SH-SY5Y (cell line): ENCODE data around the gene LMNA.
A peak's percentile ranks its signal among the peaks of the same experiment; 100 is the strongest.

Source experiments
- GATA2 ChIP-seq: IDR thresholded peaks from 2 replicates; pipeline ENCODE4 v1.6.1; 2011; ENCODE audit warnings: mild to moderate bottlenecking, low read depth, low read length
- GATA3 ChIP-seq: IDR thresholded peaks from 2 replicates; pipeline ENCODE4 v1.6.1; 2011; ENCODE audit warnings: low read depth, mild to moderate bottlenecking, low read length, moderate library complexity

Gene LMNA

DNA sequence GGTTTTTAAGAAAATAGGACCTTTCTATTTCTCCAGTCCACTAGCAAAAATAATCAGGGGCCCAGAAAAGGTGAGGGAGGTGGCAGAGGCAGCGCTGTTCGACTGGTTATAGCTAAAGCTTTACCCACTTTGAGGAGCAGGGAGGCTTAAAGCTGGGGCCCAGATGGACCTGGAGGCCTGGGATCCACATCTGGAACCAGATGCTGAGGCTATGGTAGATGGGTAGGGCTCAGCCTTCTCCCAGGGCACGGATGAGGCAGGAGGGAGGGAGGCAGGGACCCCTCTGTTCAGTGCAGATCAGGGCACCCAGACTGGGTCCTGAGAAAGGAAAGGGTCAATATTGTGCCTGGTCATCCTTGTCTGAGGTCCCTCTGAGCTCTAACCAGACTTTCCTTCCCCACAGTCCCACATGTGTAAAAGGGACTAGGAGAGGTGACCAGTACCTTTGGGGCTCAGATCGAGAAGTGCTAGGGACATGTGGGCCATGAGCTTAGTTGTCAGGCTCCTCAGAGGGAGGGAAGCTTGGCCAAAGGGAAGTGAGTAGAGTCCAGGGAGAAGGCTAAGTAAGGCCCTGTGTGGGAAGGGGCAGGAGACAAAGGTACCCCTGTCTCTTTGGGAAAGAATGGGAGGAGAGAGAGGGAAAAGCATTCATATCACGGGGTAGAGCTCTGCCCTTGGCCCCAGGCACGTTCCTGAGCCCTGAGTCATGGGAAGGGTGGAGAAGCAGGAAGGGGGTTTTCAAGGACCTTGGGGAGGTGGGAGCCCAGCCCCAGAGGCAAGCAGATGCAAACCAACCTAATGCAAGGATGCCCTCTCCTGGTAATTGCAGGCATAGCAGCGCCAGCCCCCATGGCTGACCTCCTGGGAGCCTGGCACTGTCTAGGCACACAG lies 15.4 kb downstream of the LMNA start:
- TF ChIP-seq GATA2 (no peak), GATA3 (no peak)

DNA sequence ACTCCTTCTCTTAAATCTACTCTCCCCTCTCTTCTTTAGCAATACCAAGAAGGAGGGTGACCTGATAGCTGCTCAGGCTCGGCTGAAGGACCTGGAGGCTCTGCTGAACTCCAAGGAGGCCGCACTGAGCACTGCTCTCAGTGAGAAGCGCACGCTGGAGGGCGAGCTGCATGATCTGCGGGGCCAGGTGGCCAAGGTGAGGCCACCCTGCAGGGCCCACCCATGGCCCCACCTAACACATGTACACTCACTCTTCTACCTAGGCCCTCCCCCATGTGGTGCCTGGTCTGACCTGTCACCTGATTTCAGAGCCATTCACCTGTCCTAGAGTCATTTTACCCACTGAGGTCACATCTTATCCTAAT lies 16.0 kb downstream of the LMNA start:
- no peak for TF ChIP-seq GATA3
- TF ChIP-seq GATA2: no peak

DNA sequence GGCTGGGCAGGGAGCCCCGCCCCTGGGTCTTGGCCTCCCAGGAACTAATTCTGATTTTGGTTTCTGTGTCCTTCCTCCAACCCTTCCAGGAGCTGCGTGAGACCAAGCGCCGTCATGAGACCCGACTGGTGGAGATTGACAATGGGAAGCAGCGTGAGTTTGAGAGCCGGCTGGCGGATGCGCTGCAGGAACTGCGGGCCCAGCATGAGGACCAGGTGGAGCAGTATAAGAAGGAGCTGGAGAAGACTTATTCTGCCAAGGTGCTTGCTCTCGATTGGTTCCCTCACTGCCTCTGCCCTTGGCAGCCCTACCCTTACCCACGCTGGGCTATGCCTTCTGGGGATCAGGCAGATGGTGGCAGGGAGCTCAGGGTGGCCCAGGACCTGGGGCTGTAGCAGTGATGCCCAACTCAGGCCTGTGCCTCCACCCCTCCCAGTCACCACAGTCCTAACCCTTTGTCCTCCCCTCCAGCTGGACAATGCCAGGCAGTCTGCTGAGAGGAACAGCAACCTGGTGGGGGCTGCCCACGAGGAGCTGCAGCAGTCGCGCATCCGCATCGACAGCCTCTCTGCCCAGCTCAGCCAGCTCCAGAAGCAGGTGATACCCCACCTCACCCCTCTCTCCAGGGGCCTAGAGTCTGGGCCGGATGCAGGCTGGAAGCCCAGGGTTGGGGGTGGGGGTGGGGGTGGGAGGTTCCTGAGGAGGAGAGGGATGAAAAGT lies 20.4 kb downstream of the LMNA start:
- TF ChIP-seq GATA2: no peak
- TF ChIP-seq GATA3: no peak

DNA sequence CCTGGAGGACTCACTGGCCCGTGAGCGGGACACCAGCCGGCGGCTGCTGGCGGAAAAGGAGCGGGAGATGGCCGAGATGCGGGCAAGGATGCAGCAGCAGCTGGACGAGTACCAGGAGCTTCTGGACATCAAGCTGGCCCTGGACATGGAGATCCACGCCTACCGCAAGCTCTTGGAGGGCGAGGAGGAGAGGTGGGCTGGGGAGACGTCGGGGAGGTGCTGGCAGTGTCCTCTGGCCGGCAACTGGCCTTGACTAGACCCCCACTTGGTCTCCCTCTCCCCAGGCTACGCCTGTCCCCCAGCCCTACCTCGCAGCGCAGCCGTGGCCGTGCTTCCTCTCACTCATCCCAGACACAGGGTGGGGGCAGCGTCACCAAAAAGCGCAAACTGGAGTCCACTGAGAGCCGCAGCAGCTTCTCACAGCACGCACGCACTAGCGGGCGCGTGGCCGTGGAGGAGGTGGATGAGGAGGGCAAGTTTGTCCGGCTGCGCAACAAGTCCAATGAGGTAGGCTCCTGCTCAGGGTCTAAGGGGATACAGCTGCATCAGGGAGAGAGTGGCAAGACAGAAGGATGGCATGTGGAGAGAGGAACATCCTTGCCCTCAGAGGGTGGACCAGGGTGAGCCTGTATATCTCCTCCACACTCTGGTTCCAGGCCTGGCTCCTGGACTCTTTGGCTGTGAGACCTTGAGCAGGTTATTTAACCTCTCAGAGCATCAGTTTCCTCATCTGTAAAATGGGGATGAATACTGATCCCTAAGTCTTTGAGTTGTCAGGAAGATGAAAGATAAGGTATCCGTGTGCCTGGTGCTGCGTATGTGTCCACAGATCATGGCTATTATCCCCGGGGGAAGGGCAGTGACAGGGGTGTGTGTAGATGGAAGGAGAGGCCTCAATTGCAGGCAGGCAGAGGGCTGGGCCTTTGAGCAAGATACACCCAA lies 21.7 kb downstream of the LMNA start:
- TF ChIP-seq GATA3 (no peak), GATA2 (no peak)

DNA sequence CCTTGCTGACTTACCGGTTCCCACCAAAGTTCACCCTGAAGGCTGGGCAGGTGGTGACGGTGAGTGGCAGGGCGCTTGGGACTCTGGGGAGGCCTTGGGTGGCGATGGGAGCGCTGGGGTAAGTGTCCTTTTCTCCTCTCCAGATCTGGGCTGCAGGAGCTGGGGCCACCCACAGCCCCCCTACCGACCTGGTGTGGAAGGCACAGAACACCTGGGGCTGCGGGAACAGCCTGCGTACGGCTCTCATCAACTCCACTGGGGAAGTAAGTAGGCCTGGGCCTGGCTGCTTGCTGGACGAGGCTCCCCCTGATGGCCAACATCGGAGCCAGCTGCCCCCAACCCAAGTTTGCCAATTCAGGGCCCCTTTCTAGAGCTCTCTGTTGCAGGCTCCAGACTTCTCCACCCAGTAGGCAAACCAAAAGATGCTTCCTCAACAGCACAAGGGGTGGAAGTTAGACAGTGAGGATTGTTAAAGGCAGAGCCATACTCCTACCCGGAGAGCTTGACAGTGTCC lies 22.5 kb downstream of the LMNA start:
- TF ChIP-seq GATA2: no peak

DNA sequence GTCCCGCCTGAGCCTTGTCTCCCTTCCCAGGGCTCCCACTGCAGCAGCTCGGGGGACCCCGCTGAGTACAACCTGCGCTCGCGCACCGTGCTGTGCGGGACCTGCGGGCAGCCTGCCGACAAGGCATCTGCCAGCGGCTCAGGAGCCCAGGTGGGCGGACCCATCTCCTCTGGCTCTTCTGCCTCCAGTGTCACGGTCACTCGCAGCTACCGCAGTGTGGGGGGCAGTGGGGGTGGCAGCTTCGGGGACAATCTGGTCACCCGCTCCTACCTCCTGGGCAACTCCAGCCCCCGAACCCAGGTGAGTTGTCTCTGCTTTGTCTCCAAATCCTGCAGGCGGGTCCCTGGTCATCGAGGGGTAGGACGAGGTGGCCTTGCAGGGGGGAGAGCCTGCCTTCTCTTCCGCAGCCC lies 24.0 kb downstream of the LMNA start:
- no peak for TF ChIP-seq GATA3
- TF ChIP-seq GATA2: no peak

DNA sequence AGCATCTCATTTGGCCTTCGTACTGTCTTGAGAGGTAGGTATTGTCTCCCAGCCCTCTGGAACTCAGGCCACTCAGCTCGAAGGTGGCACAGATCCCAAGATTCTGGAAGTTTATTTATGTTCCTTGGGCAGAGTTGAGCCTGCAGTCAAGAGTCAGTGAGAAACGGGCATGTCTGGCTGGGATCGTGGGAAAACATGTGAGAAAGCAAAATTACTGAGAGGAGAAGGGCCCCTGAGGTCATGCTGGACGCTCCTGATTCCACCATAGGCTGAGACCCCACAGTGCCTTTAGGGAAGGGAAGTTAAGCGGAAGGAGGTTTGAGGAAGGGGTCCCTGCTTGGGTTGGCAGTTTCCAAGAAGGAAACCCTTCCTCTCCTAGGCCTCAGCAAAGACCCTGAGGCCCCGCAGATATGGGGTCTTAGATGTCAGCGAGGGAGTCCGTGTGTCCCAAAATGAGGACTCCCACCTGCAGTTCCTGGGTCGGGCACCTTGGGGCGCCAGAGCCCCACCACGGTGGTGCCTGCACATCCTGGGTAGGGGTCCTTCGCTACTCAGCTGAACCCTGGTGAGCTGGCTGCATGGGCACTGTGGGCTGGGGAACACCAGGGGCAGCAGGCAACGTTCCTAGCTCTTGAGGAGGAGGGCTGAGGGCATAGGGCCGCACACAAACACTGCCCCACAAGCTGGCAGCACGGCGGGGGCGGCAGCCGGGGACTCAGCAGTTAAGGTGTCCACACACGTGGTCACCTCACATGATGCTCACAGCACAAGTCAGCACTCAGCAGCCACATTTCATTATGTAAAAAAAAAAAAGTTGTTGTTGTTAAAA lies 26.6 kb downstream of the LMNA start:
- TF ChIP-seq GATA2 (no peak), GATA3 (no peak)

DNA sequence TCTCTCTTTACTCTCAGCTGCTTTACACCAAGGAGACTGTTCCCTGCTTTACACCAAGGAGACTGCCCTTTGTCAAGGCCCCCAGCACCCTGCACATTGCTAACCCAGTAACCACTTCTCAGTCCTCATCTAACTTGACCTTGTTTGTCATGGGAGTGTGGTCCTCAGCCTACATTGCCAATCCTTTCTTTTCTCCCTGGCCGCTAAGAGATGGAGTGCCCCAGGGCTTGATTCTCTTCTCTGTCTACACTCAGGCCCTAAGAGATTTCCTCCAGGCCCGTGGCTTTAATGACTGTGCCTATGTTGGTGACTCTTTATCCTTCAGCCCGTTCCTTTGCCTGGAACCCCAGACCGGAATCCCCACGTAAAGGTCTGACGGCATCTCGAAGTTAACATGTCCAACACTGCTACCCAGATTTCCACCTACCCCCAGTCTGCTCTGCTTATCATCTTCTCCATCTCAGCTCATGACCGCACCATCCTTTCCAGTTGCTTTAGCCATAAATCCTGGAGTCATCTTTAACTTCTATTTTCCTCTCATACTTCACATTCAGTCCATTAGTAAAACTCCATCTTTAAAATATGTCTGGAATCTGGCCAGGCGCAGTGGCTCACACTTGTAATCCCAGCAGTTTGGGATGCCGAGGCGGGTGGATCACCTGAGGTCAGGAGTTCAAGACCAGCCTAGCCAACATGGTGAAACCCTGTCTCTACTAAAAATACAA lies 29.4 kb downstream of the LMNA start:
- no peak for TF ChIP-seq GATA3
- 0 out of 2 replicates have a peak, but pooled peaks have one; percentile 4 for TF ChIP-seq GATA2

DNA sequence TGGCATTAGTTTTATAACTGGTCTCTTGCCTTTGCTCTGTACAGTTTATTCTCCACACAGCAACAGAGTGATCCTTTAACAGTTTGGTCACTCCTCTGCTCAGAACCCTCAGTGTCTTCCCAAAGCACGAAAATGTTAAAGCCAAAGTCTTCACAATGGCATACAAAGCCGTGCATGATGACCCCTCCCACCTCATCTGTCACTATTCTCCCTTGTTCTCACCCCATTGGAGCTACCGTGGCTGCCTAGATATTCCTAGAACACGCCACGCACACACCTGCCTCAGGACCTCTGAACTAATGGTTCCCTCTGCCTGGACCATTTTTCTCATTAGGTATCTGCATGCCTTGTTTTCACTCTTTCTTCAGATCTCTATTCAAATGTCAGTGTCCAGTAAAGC lies 30.2 kb downstream of the LMNA start:
- TF ChIP-seq GATA3 (no peak), GATA2 (no peak)

DNA sequence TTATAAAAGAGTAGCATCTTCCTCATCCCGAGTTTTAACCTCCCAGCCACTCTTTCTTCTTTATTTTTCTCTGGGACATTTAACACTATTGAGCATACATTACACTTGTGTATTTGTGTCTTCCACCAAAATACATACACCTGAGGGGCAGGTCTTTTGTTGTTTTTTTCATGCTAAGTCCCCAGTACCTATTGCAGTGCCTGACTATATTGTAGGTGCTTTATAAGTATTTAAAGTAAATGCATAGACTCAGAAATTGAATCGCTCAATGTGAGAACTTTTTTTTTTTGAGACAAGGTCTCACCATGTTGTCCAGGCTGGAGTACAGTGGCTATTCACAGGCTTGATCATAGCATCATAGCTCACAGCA lies 31.1 kb downstream of the LMNA start:
- TF ChIP-seq GATA3 (no peak), GATA2 (no peak)

DNA sequence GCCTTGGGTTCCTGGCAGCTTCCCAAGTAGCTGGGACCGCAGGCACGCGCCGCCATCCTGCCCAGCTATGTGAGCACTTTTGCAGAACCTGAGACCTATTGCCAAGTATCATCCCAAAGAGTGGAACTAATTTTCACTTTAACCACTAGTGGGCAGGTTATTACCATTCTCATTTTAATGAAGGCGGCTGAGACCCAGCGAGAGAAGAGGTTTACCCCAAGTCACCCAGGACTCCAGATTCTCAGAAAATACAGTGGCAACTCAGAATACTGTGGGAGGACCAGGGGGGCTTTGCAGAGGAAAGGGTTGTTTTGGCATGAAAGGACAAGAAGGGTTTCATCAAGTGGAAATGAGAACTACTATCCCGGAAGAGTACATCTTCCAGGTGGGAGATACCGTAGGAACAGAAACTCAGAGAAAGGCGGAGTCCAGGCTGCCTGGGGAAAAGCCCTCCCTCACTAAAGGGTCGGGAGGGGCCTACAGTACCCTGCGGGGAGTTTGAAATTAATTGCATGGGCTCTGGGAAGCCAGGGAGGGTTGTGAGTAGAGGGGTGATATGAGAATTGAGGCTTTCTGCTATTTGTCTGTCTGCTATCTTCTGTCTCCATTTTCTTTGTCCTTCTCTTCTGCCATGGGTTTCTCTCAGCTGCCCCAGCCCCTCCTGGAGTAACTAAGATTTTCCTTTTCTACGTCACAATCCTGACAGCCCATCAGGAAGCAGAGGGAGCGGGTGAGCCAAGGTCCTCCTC lies 31.7 kb downstream of the LMNA start:
- TF ChIP-seq GATA3: no peak
- TF ChIP-seq GATA2: no peak

DNA sequence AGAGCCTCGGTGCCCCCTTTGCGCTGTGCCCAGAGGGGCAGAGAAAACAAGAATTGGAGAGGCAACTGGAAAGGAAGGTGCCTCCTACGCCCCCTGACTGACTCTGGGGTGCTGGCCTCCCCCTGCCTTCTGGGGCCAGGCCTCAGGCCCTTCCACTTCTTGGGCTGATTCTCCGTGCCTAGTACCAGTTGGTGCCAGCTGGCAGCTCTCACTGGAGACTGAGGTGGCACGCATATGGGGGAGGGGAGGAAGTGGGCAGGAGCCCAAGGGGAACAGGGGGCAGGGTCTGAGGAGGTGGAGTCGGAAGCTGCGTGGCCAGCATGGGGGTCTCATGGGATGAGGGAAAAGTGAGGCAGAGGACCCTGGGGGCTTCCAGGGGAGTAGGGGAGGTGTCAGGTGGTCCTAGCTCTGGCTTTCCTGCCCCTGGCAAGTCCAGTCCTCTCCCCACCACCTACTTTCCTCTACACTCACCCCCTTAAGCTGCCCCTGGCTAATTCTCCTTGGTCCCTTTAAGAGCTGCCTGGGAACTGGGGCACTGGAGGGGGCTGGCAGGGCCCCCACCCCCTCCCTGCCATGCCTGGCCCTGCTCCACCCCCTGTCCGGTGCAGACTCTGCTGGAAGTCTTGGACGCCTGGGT lies 32.4 kb downstream of the LMNA start:
- TF ChIP-seq GATA2: no peak
- TF ChIP-seq GATA3: no peak
